Parietal lobe (tissue), 1 donor: ENCODE results near the gene CLNK. TPM values are rescaled to one million over a fixed set of nuclear protein-coding genes. Genes with fewer than 3 reads are reported as not detected.

Experiments used
- total RNA-seq: library from RNA; depleted of rRNA; stranded (reverse); fragments of >200 nt; gene quantifications from one replicate; pipeline ENCODE4 v1.2.3, GENCODE V29; 2014

The CLNK gene
- not detected for total RNA-seq

GRCh38 chr4:10684631-10685030 lies at the start of gene CLNK:
Gene CLNK (minus strand): TSS chr4:10684768. CDS start chr4:10667869, 16,899 bp downstream.

GRCh38 chr4:10457255-10457801 lies 227.2 kb downstream of the CLNK start, which contains the start of gene ZNF518B:
Gene ZNF518B (minus strand): TSS chr4:10457426. CDS start chr4:10446328, 11,098 bp downstream.

Other genes with a start within 250 kb of the CLNK start
- gene ZNF518B, start 227.3 kb downstream of the CLNK start, total RNA-seq = 100 TPM